A673 (cell line): ENCODE measurements around the gene MRC1.

Experiments used
- EZH2 ChIP-seq: fragments of 200-600 bp; sonication (generic); IDR thresholded peaks from 2 replicates; pipeline ENCODE4 v1.6.1; 2017; ENCODE audit warnings: borderline replicate concordance, low read depth, mild to moderate bottlenecking, mixed read lengths, antibody characterized with exemption, low read length; ENCODE audit not compliant: poor library complexity, severe bottlenecking
- TF ChIP-seq, protein P1 (sequence below): fragments of 300-800, 200-600 bp; sonication (generic); conservative IDR thresholded peaks from 2 replicates; pipeline ENCODE4 v1.5.1; 2017; ENCODE audit warnings: low read depth, mild to moderate bottlenecking, antibody characterized with exemption, low read length, moderate library complexity, mixed read lengths

DNA sequence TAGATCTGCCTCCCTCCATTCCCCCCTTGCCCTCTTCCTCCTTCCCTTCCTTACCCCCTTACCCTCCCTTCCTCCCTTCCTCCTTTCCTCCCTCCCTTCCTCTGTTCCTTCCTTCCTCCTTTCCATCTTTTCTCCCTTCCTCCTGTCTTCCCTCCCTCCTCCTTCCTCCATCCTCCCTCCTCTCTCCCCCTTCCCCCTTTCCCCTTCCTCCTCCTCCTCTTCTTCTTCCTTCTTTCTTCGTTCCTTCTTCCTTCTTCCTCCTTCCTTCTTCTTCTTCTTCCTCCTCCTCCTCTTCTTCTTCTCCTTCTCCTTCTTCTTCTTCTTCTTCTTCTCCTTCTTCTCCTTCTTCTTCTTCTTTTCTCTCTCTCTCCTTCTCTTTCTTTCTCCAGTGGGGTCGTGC, 57.9 kb downstream of the MRC1 start:
- TF ChIP-seq EZH2, result no peak
- TF ChIP-seq, protein P1, sequence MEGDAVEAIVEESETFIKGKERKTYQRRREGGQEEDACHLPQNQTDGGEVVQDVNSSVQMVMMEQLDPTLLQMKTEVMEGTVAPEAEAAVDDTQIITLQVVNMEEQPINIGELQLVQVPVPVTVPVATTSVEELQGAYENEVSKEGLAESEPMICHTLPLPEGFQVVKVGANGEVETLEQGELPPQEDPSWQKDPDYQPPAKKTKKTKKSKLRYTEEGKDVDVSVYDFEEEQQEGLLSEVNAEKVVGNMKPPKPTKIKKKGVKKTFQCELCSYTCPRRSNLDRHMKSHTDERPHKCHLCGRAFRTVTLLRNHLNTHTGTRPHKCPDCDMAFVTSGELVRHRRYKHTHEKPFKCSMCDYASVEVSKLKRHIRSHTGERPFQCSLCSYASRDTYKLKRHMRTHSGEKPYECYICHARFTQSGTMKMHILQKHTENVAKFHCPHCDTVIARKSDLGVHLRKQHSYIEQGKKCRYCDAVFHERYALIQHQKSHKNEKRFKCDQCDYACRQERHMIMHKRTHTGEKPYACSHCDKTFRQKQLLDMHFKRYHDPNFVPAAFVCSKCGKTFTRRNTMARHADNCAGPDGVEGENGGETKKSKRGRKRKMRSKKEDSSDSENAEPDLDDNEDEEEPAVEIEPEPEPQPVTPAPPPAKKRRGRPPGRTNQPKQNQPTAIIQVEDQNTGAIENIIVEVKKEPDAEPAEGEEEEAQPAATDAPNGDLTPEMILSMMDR, result no peak
